Astrocyte of the hippocampus (primary cell): Measurements from ENCODE around the gene SV2A.
"Not testable (repeated sequence)": the region's sequence is repeated elsewhere in the genome, so short reads cannot be mapped to it uniquely, and the experiment has no call there.

ENCODE experiments used
- DNase-seq: peaks from one replicate; pipeline ENCODE4 v3.0.0; 2011; ENCODE audit warnings: low read depth, low spot score

The SV2A gene

DNA sequence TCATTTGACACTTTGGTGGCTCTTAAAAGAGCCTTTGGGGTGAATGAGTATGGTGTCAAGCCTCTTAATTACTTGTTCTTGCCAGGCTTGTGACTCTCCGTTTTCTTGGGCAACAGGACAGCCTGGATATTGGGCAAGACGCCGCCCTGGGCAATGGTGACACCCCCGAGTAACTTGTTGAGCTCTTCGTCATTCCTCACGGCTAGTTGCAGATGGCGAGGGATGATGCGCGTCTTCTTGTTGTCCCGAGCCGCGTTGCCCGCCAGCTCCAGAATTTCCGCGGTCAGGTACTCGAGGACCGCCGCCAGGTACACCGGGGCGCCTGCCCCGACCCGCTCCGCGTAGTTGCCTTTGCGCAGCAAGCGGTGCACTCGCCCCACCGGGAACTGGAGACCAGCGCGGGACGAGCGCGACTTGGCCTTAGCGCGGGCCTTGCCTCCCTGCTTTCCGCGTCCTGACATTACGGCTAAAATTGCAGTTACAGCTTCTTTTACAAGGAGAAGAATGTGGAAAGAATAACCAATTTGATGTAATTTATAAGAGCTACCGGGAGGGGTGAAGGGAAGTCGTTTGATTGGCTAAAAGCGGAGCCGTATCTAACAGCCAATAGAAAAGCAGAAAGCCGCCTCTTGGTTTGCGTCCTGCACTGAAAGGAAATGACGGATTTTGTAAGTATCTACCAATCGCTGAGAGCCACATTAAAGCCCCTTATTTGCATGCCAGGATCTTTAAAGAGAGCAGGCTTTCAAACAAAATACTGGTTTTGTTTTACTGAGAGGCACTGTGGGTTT is 30.0 kb downstream of the SV2A start:
- DNase-seq: peak; percentile 97

GRCh38 chr1:149887196-149887455 is 30.5 kb downstream of the SV2A start:
- not testable (repeated sequence) for DNase-seq

DNA sequence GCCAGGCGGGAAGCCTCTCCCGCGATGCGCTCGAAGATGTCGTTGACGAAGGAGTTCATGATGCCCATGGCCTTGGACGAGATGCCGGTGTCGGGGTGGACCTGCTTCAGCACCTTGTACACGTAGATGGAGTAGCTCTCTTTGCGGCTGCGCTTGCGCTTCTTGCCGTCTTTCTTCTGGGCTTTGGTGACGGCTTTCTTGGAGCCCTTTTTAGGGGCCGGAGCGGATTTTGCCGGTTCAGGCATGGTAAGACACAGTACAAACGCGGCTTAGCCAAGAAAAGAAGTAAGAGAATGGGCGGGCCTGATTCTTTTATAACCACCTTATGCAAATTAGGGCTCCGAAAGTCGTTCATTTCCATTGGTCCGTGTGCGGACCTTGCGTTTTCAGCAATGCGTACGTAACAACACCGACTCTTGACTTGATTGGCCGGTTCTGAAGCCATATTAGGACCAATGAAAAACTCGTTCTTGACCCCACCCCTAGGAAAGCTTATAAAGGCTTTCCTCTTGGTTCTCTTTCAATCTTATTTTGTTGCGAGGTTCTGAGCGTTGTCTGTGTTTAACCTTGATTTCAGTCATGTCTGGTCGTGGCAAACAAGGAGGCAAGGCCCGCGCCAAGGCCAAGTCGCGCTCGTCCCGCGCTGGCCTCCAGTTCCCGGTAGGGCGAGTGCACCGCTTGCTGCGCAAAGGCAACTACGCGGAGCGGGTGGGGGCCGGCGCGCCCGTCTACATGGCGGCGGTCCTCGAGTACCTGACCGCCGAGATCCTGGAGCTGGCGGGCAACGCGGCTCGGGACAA is 31.0 kb downstream of the SV2A start:
- DNase-seq: peak; percentile 99

DNA sequence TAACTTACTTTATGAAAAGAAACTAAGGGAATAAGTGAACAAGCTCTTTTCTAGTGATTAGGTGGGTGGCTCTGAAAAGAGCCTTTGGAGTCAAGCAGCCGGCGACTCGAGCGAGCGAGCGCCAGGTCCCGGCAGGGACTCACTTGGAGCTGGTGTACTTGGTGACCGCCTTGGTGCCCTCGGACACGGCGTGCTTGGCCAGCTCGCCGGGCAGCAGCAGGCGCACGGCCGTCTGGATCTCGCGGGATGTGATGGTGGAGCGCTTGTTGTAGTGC is 31.6 kb downstream of the SV2A start:
- not testable (repeated sequence) for DNase-seq

DNA sequence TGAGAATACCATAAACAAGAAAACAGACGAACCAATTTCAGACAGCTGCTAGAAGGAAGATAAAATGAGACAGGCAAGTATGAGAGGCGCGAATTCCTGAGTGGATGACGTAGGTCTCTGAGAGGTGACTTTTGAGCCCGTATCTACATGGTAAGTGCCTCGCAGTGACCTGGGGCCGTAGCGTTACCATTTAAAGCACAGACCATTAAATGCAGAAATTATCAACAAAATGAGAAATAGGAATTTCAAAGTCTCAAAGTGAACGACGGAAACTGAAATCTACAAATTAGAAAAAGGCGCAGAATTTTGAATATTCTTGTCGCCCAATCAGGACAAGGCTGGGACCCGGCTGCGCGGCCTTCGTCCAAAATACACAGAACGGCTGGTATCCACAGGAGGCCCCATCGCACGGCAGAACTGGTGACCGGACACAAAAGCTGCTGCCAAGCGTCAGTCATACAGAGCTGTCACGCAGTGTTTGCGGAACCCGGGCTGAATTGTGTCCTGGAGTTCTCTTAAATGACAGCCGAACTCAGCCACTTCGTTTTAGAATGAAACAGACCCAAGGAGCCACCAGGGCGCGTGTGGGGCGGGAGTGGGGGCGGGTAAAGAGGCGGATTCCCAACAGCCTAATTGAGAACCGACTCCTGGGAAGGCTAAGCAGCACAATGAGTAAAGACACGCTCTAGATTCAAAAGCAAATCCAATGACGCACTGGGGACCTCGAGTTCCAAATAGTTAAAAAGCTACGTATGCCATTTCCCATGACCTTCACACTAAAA is 32.1 kb downstream of the SV2A start:
- peak; percentile 93 for DNase-seq

GRCh38 chr1:149884433-149885338 is 33.0 kb downstream of the SV2A start:
- peak; percentile 55 for DNase-seq

- DNase-seq: no peak
These were observed 33.9 kb downstream of the SV2A start for GRCh38 chr1:149883598-149884247.

DNA sequence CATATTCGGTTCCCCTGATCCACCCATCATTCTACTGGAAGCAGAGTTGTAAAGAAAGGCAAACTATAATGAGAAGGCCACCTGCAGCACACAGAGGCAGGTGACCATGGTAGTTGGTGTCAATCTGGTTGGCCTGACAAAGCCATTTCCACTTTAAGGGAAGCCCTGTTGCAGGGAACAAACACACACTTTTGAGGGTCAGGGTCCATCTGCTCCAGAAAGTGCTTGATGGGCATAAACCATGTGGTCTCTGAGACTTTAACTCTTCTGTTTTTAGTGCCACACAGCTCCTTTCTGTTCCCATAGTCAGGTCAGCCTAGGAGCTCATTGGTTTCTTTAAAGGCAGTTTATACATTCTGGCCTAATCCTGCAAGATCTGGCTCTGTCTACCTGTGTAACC is 35.8 kb downstream of the SV2A start:
- DNase-seq: no peak

DNA sequence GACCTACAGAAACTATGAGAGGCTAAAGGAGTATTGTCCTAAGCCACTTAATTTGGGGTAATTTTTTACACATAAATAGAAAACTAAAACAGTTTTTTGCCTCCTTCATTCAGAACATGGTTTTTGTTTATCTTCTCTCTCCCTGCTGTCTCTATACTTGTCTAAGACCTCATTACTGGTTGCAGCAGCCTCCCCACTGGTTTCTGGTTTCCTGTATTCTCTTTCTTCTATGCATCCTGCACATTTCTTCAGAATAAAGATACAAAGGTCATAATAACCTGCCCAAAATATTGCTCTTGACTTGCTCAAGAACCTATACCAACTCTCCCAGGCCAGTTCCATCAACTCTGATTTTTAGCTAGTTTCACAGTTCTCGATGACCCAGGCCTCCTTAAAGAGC is 38.1 kb downstream of the SV2A start:
- DNase-seq: no peak

DNA sequence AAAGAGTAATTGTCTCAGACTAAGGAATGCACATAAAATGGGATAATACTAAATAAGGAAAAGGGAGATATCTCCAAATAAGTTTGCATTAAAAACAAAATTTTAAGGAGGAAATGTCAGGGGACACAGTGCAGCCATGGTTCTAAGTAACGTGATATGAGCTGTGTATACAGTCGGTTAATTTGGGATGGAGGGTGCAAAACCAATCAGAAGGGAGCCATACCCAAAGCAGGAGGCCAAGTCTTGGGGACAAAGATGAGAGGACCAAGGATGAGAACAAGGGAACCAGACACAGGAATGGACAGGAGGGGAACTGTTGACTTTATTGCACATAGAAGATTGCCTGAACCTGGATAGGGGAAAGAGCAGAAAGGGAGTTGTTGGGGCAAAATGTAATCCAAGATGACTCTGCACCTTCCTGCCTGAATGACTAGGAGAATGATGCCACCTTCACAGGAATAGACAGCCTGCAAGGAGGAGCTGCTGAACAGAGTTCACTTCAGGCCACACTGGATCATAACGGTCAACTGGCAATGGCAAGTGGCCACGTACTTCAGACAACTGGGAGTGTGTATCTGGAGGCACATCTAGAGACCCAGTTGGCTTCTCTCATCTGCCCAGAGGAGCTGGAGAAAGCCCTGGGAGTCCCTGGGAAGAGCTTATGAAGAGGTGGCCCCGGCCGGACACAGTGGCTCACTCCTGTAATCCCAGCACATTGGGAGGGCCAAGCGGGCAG is 40.3 kb downstream of the SV2A start:
- no peak for DNase-seq

GRCh38 chr1:149873060-149873459 is 44.6 kb downstream of the SV2A start:
- DNase-seq: not testable (repeated sequence)

DNA sequence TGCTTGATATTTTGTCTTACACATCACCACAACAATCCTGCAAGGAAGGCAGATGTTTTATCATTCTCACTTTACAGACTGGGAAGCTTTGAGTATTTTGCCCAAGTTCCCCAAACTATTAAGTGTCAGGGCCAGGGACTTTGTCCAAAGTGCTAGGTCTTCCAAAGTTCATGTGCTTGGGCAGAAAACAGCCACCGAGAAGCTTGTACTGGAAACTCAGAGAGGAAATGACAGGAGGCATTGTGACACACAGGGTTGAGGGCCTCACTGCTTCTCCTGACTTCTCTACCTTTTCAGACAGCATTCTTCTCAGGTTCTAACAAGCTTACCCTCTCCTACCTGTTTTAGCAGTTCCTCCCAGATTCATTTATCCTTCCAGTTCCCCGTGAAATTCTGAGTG is 50.8 kb downstream of the SV2A start:
- DNase-seq: not testable (repeated sequence)

DNA sequence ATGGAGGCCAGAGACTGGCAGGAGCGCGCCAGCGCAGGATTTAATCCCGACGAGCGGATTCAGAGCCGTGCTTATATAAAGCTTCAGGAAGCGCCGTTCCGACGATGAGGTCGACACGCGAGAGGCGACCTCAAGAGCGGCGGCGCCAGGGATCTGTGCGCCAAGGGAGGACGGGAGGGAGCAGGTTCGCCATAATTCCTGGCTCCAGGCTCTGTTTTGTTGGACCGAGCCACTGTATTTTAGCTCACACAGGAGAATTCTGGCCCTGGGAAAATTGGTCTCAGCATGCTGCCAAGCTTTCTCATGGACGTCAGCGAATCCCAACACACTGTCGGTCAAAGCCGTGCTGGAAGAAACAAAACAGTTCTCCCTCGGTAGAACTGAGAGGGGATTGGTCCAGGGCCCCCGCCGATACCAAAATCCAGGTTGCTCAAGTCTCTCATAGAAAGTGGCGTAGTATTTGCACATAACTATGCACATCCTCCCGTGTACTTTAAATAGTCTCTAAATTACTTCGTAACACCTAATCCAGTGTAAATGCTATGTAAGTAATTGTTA is 56.1 kb downstream of the SV2A start:
- not testable (repeated sequence) for DNase-seq

- not testable (repeated sequence) for DNase-seq
These were observed 56.8 kb downstream of the SV2A start for GRCh38 chr1:149860684-149861496.

- DNase-seq: not testable (repeated sequence)
These were observed 57.4 kb downstream of the SV2A start for GRCh38 chr1:149860271-149860670.
